Bronchial epithelial cell (primary cell): ENCODE results near the gene PTPN14. TPM values are rescaled to one million over a fixed set of nuclear protein-coding genes. Genes with fewer than 3 reads are reported as not detected.

ENCODE experiments used
- DNase-seq: peaks from one replicate; pipeline ENCODE4 v3.0.0-alpha.2; 2010; ENCODE audit warnings: low read depth
- FAIRE-seq: peaks from 2 replicates; lab custom pipeline; 2011; peaks lifted over from hg19 to GRCh38; lab: Jason Lieb, UNC
- H3K27me3 ChIP-seq: 2 replicates; pipeline ENCODE4 v1.5.1; 2011; ENCODE audit warnings: low read length; ENCODE audit not compliant: control insufficient read depth, insufficient read depth
- H3K36me3 ChIP-seq: 2 replicates; pipeline ENCODE4 v1.5.1; 2011; ENCODE audit warnings: low read length; ENCODE audit not compliant: control insufficient read depth, insufficient read depth
- H3K4me3 ChIP-seq: 2 replicates; pipeline ENCODE4 v1.5.1; 2011; ENCODE audit warnings: mild to moderate bottlenecking, low read depth, low read length, control low read depth
- CTCF ChIP-seq: IDR thresholded peaks from 2 replicates; pipeline ENCODE4 v1.5.1; 2011; ENCODE audit warnings: mild to moderate bottlenecking, moderate library complexity, low read length, control low read depth, inconsistent platforms; ENCODE audit not compliant: insufficient read depth, severe bottlenecking
- total RNA-seq: library from RNA; depleted of rRNA; stranded (reverse); fragments of >200 nt; gene quantifications from 2 replicates; pipeline ENCODE4 v1.2.1, GENCODE V29; 2014

Gene PTPN14
- total RNA-seq, 1 donor from 2014 or later: 28.4 TPM

GRCh38 chr1:214321705-214322453 is 229.5 kb downstream of the PTPN14 start:
- peaks cover 8% of the 10 kb centered on the region for H3K36me3 ChIP-seq
- no peaks in the 10 kb centered on the region for H3K27me3 ChIP-seq
- DNase-seq (no peak), FAIRE-seq (no peak)
- no peak overlapping the region for H3K4me3 ChIP-seq
- TF ChIP-seq CTCF: no peak

DNA sequence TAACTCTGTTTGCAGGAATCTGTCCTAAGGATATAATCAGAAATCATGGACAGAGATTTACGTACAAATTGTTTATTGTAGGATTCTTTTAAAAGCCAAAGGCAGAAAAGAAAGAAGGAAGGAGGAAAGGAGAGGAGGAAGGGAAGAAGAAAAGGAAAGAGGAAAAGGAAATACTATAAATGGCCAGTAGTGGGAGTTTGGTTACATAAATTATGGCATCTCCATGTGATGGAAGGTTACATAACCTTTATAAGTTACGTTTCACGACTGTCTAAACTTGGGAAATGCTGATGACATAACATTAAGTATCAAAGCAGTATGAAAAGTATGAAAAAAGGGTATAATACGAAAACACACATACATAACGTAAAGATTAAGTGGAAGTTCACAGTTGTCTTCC is 231.5 kb downstream of the PTPN14 start:
- Histone ChIP-seq H3K4me3 (no peak overlapping the region), H3K27me3 (no peaks in the 10 kb centered on the region), H3K36me3 (peaks cover 8% of the 10 kb centered on the region)
- TF ChIP-seq CTCF: no peak
- DNase-seq (no peak), FAIRE-seq (no peak)

GRCh38 chr1:214318956-214319736 is 232.3 kb downstream of the PTPN14 start:
- Histone ChIP-seq H3K36me3 (peaks cover 8% of the 10 kb centered on the region), H3K4me3 (no peak overlapping the region), H3K27me3 (no peaks in the 10 kb centered on the region)
- DNase-seq (no peak), FAIRE-seq (no peak)
- TF ChIP-seq CTCF: no peak

DNA sequence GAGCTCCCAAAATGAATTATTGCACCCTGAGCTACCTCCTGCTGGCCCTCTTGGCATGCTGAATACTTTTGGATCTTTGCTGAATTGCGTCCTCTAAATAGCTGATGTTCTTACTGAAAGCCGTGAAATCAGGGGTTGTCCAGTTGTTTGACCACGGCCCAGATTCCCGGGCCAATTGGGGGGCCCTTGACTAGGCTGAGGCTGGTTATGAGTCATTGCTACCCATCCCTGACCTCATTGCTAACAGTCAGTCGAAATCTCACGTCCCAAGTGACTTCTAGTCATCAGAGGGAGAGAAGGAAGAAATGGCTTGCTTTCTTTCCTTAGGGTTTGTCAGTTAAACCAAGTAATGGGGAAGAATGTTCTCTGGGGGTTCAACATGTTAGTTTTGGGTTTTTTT is 233.0 kb downstream of the PTPN14 start:
- no peak for FAIRE-seq
- TF ChIP-seq CTCF: no peak
- Histone ChIP-seq H3K27me3 (no peaks in the 10 kb centered on the region), H3K36me3 (peaks cover 8% of the 10 kb centered on the region), H3K4me3 (no peak overlapping the region)
- DNase-seq: no peak

DNA sequence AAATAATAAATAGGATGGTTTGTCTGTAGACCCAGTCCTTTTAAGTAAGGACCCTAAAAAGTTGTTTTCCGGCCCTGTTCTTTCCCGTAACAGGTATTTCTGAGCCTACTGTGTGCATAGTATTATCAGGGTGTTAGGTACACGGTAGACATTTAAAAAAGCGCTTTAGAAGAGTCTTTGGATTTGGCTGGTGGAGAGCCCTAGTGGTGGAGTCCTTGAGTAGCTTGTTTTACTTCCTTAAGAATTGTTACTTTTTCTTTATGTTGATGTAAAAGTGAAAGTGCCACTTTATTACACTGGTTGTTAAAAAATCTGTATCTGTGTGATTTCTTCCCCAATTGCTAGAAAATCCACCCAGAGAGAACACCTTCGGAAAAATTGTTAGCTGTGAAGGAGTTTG is 233.7 kb downstream of the PTPN14 start:
- FAIRE-seq: no peak
- H3K4me3 ChIP-seq: no peak overlapping the region
- TF ChIP-seq CTCF: no peak
- H3K36me3 ChIP-seq: peaks cover 7% of the 10 kb centered on the region
- no peak for DNase-seq
- no peaks in the 10 kb centered on the region for H3K27me3 ChIP-seq
